ENCODE measurements around the gene FABP6. TPM values are rescaled to one million over a fixed set of nuclear protein-coding genes. Genes with fewer than 3 reads are reported as not detected.

The FABP6 gene
- polyA plus RNA-seq, 2 of the 4 experiments (the other 2 are of a cell fraction): 0.75 to 0.93 TPM

GRCh38 chr5:160230686-160231527 is 1.6 kb downstream of the FABP6 start:
- FAIRE-seq: no peak
- no peak overlapping the region for H3K27ac ChIP-seq
- no peaks in the 10 kb centered on the region for H3K9me3 ChIP-seq
- no peak for TF ChIP-seq PBX3 (IDR thresholded peaks at IDR 0.05)
- TF ChIP-seq CBX8 (IDR thresholded peaks at IDR 0.05): no peak
- no peak for TF ChIP-seq ZSCAN20 (CRISPR knock-in tag; IDR thresholded peaks at IDR 0.05)
- no peak for TF ChIP-seq RFX5 (IDR thresholded peaks at IDR 0.05)
- TF ChIP-seq NPAS2 (CRISPR knock-in tag; IDR thresholded peaks at IDR 0.05; ENCODE audit: borderline replicate concordance): no peak
- POLR2A ChIA-PET: no interaction called here
- CTCF ChIA-PET: interaction anchor here (1.2 to 2.0 kb wide), 9 partner anchors 12 to 150 kb away, joined by 3 to 10 read pairs (median 3); no protein-coding TSS in a partner anchor
- H3K4me2 ChIP-seq: no peak overlapping the region
- peak; percentile 39 to 43; a peak in 3 of 6 replicates for ATAC-seq
- DNase-seq (ENCODE audit: low read depth in 1 of 2, low spot score in 1 of 2): no peak
- WGBS (ENCODE audit: missing lambda C conversion rate): 72% methylated on average over 9 of the region's 9 CpGs
- no peaks in the 10 kb centered on the region for H3K4me1 ChIP-seq
- no peak overlapping the region for H3K4me3 ChIP-seq

- Histone ChIP-seq H3K4me3 (no peak overlapping the region), H3K27ac (no peak overlapping the region), H3K4me1 (no peaks in the 10 kb centered on the region), H3K9me3 (no peaks in the 10 kb centered on the region), H3K4me2 (no peak overlapping the region)
- TF ChIP-seq CTCF (IDR thresholded peaks at IDR 0.05) (no peak), RFX5 (IDR thresholded peaks at IDR 0.05) (no peak), REST (IDR thresholded peaks at IDR 0.05) (no peak), RCOR1 (IDR thresholded peaks at IDR 0.05; ENCODE audit: low read depth, low read length) (no peak), SREBF2 (IDR thresholded peaks at IDR 0.05) (no peak), HDAC2 (IDR thresholded peaks at IDR 0.05) (no peak), POLR2AphosphoS2 (conservative IDR thresholded peaks at IDR 0.05; ENCODE audit: low read length) (no peak), MAFK (IDR thresholded peaks at IDR 0.05; ENCODE audit: partially characterized antibody) (no peak), HOXB5 (CRISPR knock-in tag; IDR thresholded peaks at IDR 0.05) (no peak), FOSB (CRISPR knock-in tag; IDR thresholded peaks at IDR 0.05) (no peak)
- WGBS (ENCODE audit: missing lambda C conversion rate): 77% methylated on average over 10 of the region's 10 CpGs
- FAIRE-seq: no peak
- ChIA-PET POLR2A (no interaction called here), CTCF (interaction anchor here (1.0 to 2.0 kb wide), 12 partner anchors 11 to 151 kb away, joined by 3 to 10 read pairs (median 3); no protein-coding TSS in a partner anchor)
- DNase-seq (ENCODE audit: low read depth in 1 of 2, low spot score in 1 of 2): no peak
- no peak for ATAC-seq
Observed at GRCh38 chr5:160231783-160232342, 2.6 kb downstream of the FABP6 start.

GRCh38 chr5:160233215-160233614 is 3.9 kb downstream of the FABP6 start:
- Histone ChIP-seq H3K4me3 (no peak overlapping the region), H3K4me1 (no peaks in the 10 kb centered on the region), H3K27ac (no peak overlapping the region), H3K4me2 (no peak overlapping the region), H3K9me3 (no peaks in the 10 kb centered on the region)
- 85% methylated on average over 5 of the region's 5 CpGs for WGBS (ENCODE audit: missing lambda C conversion rate)
- ATAC-seq (no peak), FAIRE-seq (no peak), DNase-seq (ENCODE audit: low read depth in 1 of 2, low spot score in 1 of 2) (no peak)
- CTCF ChIA-PET: interaction anchor here (1.3 to 2.0 kb wide), 4 partner anchors 9 to 112 kb away, joined by 6 to 10 read pairs (median 7); no protein-coding TSS in a partner anchor
- POLR2A ChIA-PET: no interaction called here
- TF ChIP-seq FOSB (CRISPR knock-in tag; IDR thresholded peaks at IDR 0.05): no peak
- TF ChIP-seq MAFK (IDR thresholded peaks at IDR 0.05; ENCODE audit: partially characterized antibody): no peak
- no peak for TF ChIP-seq JUNB (IDR thresholded peaks at IDR 0.05)
- TF ChIP-seq TFCP2L1 (CRISPR knock-in tag; IDR thresholded peaks at IDR 0.05): no peak
- no peak for TF ChIP-seq HMGXB4 (CRISPR knock-in tag; IDR thresholded peaks at IDR 0.05; ENCODE audit: borderline replicate concordance)
- TF ChIP-seq HOXA7 (CRISPR knock-in tag; IDR thresholded peaks at IDR 0.05): no peak
- no peak for TF ChIP-seq SREBF2 (IDR thresholded peaks at IDR 0.05)
- no peak for TF ChIP-seq CTCF (IDR thresholded peaks at IDR 0.05)
- TF ChIP-seq CHD2 (IDR thresholded peaks at IDR 0.05; ENCODE audit: low read length, partially characterized antibody): no peak
- TF ChIP-seq RAD21 (conservative IDR thresholded peaks at IDR 0.05 in 1 of 2, IDR thresholded peaks at IDR 0.05 in 1 of 2): no peak
- TF ChIP-seq KDM5A (IDR thresholded peaks at IDR 0.05): no peak

Measured in A549 (cell line).